ENCODE measurements around the gene RBM38.

Gene RBM38

DNA sequence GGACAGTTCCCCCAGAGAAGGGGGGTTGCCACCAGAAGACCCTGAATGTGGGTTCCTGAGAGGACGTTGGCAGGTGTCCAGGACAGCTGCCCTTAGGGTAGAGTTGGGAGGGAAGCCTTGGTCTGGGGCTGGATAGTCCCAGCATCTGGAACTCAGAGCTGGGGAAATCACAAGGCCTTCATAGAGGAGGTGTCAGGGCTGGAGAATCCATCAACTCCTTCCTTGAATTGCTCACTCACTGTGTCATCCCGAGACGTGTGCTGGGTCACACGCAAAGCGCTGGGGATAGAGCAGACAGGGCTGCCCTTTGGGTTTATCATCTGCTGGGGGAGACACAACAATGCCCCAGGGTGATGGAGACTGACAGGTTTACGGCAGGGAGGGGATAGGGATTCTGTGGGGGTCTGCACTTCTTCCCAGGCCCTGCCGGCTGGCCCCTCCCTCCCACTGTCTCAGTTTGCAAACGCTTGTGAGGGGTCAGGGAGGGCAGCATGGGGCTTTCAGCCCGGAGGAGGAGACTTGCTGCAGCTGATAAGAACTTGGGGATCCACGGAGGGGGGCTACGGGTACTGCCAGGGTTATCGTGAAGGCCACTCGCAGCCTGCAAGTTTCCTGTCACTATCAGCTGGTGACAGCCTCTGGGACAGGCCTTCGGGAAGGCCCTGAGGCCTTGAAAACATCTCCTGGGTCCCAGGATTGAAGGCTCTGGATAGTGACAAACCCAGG is 18.6 kb downstream of the RBM38 start:
- DNase-seq (ENCODE audit: low read depth in 2 of 2): no peak
- H3K4me3 ChIP-seq (replicated peaks in 1 of 2; ENCODE audit: low read depth in 2 of 2, low read length in 2 of 2): no peak overlapping the region
- TF ChIP-seq, protein P1, sequence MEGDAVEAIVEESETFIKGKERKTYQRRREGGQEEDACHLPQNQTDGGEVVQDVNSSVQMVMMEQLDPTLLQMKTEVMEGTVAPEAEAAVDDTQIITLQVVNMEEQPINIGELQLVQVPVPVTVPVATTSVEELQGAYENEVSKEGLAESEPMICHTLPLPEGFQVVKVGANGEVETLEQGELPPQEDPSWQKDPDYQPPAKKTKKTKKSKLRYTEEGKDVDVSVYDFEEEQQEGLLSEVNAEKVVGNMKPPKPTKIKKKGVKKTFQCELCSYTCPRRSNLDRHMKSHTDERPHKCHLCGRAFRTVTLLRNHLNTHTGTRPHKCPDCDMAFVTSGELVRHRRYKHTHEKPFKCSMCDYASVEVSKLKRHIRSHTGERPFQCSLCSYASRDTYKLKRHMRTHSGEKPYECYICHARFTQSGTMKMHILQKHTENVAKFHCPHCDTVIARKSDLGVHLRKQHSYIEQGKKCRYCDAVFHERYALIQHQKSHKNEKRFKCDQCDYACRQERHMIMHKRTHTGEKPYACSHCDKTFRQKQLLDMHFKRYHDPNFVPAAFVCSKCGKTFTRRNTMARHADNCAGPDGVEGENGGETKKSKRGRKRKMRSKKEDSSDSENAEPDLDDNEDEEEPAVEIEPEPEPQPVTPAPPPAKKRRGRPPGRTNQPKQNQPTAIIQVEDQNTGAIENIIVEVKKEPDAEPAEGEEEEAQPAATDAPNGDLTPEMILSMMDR (IDR thresholded peaks at IDR 0.05; ENCODE audit: low read depth, low read length): no peak

DNA sequence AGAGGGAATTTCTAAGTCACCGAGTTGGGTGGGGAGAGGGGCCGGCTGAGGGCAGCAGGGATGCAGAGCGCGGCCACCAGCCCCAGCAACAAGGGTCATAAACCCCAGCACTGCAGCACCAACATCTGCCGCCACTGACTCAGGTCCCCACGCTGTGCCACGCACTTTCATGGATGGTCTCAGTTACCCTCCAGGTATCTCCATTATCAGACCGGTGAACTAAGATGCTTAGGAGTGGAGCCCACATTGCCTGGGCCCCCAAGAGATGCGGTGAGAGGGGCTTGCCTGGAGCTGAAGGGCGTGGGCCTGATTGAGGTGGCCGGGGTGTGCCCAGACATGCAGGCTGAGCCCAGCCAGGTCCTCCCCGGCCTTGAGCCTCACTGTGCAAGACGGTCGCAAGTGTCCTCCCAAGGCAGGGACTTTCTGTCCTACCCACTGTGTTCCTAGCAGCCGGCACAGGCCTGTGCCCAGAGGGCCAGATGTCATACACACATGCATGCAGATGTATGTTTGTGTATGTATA is 19.3 kb downstream of the RBM38 start:
- H3K4me3 ChIP-seq (replicated peaks in 1 of 2; ENCODE audit: low read depth in 2 of 2, low read length in 2 of 2): no peak overlapping the region
- no peak for DNase-seq (ENCODE audit: low read depth in 2 of 2)
- TF ChIP-seq, protein P1 (IDR thresholded peaks at IDR 0.05; ENCODE audit: low read depth, low read length): no peak

DNA sequence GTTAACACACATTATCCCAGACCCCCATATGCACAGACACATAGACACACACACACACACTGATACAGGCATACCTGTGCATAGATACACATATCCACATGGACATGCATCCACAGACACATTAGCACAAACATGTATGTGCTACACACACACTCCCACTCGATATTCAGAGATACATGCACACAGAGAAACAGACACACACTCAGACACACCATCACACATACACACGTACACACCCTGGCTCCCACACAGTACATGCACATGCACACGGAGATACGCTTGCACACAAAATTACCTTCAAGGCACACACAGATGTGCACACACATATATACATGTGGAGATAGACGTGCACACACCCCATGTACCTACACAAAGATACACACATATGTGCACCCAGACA is 19.7 kb downstream of the RBM38 start:
- TF ChIP-seq, protein P1 (IDR thresholded peaks at IDR 0.05; ENCODE audit: low read depth, low read length): no peak
- DNase-seq (ENCODE audit: low read depth in 2 of 2): no peak
- H3K4me3 ChIP-seq (replicated peaks in 1 of 2; ENCODE audit: low read depth in 2 of 2, low read length in 2 of 2): no peak overlapping the region

DNA sequence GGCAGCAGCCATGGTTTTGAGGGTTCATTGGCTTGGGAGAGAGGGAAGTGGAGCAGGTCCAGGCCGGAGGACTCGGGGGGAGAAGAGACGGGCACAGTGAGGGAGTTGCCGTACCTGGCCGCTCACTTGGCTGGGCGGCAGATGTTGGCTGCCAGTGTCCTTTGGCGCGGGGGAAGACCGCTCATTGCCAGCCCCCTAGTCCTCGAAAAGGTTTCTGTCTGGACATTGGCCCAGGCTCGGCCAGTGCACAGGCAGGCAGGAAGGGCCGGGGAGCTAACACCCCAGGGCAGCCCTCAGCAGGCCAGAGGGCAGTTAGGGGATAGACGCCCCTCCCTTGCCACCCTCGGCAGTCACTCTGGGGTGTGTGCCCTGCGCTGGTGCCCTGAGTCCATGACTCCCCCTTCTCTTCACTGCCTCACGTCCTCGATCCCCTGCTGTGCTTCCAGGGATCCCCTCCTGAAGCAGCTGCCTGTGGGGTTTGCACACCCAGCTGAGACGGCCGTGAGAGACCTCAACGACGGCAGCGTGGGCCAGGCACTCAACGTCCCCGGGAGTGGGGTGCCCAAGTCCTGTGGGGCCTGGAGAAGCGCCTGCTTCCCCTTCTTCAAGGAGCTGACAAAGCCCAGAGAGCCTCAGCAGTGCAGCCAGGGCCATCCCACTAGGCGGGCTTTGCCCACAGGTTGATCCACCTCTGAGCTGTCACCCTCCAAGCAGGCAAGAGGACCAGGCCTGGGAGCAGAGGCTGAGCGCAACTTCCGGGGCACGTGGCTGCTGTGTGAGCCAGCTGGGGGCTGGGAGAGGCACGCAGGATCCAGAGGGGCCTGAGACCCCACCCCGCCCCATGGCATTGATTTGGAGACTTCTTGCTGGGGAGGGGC is 20.4 kb downstream of the RBM38 start:
- no peak overlapping the region for H3K4me3 ChIP-seq (replicated peaks in 1 of 2; ENCODE audit: low read depth in 2 of 2, low read length in 2 of 2)
- DNase-seq (ENCODE audit: low read depth in 2 of 2): no peak
- TF ChIP-seq, protein P1 (IDR thresholded peaks at IDR 0.05; ENCODE audit: low read depth, low read length): no peak

DNA sequence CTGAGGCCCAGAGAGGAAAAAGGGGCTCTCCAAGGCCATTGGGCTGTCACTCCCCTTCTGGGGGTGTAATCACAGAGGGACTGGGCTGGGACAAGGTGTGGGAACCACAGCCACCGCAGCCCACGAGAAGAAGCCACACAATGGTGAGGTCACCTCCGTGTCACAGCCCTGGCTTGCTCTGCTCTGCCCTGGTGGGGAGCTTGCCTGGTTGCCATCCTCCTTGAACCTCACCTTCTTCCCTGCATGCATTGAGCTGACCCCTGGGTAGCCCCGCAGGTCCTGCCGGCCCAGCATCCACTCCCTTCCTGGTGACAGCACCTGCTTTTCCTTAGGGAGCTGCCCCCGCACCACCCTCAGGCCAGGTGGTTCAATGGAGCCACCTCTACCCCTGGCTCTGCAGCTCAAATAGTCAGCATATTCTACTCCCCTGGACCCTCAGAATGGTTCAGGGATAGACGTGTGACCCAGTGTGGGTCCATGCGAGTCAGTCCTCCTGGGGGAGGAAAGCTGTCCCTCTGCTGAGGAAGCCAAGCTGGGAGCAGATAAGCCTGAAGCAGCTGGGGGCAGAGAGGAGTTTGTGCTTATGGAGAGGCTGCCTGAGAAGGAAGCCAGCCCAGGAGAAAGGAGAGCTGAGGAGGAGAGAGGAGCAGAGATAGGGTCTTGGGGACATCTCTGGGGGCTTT is 21.3 kb downstream of the RBM38 start:
- no peak for DNase-seq (ENCODE audit: low read depth in 2 of 2)
- TF ChIP-seq, protein P1 (IDR thresholded peaks at IDR 0.05; ENCODE audit: low read depth, low read length): no peak
- no peak overlapping the region for H3K4me3 ChIP-seq (replicated peaks in 1 of 2; ENCODE audit: low read depth in 2 of 2, low read length in 2 of 2)

DNA sequence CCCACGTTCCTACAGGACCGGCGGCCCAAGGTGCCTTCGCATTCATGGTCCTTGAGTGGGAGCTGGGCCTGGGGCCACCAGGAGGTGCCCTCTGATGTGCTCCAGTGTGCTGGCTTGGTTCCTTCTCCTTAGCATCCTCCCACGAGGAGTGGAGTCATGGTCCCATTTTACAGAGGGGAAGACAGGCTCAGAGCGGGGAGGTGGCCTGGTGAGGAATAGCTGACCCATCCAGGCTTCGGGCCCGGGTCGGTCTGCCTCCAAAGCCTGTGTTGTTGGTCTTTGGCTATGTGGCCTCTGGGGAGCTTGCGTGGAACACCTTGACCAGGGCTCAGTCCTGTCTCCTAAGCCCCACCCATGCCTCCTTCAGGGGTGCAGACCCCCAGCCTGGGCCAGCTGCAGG is 22.8 kb downstream of the RBM38 start:
- H3K4me3 ChIP-seq (replicated peaks in 1 of 2; ENCODE audit: low read depth in 2 of 2, low read length in 2 of 2): no peak overlapping the region
- TF ChIP-seq, protein P1 (IDR thresholded peaks at IDR 0.05; ENCODE audit: low read depth, low read length): no peak
- no peak for DNase-seq (ENCODE audit: low read depth in 2 of 2)

All from cardiac fibroblast (primary cell).